ENCODE data around the gene C9orf85. TPM values are rescaled to one million over a fixed set of nuclear protein-coding genes. Genes with fewer than 3 reads are reported as not detected.
"Not testable (repeated sequence)": the region's sequence is repeated elsewhere in the genome, so short reads cannot be mapped to it uniquely, and the experiment has no call there.

Gene C9orf85
- polyA plus RNA-seq, 3 donors = 8.0 to 15.6 (median 8.9) TPM

GRCh38 chr9:71931166-71931565 lies 19.7 kb downstream of the C9orf85 start:
- WGBS, 3 donors = 45 to 94% (median 93%) methylated on average over 2 of the region's 2 CpGs
- no peak overlapping the region for H3K27ac ChIP-seq (ENCODE audit: low read depth, low read length)

DNA sequence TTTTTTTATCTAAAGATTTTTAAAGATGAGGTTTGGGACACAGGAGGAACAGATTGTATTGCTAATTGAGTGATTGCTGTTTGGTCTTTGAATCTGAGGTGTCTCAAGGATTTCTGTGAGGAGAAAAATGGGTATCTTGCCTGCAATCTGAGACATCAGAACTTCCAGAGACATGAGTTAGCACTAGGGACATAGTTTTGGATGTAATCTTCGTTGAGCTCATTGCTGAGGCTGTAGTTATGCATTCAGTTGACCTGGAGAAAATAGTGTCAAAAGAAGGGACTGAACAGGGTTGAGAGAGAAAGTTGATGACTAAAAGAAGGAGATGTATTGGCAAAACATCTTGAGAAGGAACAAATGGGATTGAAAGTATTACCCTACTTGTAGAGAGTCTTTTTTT lies 24.6 kb downstream of the C9orf85 start:
- 54 to 65% (median 61%) methylated on average over 1 of the region's 1 CpG for WGBS, 3 donors
- H3K27ac ChIP-seq (ENCODE audit: low read depth, low read length) = no peak overlapping the region

GRCh38 chr9:71937070-71937625 lies 25.7 kb downstream of the C9orf85 start:
- 60 to 88% (median 81%) methylated on average over 4 of the region's 4 CpGs for WGBS, 3 donors
- H3K27ac ChIP-seq (ENCODE audit: low read depth, low read length) = no peak overlapping the region

DNA sequence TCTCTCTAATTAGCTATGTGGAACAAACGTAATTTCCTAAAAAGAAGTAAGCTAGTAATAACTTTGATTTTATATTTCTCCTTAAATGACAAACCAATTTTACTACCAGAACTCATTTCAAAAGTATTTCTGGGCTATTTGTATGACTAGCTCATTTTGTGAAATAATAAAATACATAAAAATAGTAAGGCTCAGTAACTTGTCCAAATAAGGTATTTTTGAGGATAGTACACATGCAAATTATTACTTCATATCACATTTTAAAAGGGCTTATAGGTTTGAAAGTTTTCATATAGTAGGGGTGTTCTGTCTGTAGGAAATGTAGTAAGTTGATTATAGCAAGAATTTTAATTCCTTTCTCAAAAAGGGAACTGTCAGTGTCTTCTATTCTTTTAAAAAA lies 26.5 kb downstream of the C9orf85 start:
- WGBS, 3 donors = 76 to 88% (median 83%) methylated on average over 1 of the region's 1 CpG
- H3K27ac ChIP-seq (ENCODE audit: low read depth, low read length) = no peak overlapping the region

DNA sequence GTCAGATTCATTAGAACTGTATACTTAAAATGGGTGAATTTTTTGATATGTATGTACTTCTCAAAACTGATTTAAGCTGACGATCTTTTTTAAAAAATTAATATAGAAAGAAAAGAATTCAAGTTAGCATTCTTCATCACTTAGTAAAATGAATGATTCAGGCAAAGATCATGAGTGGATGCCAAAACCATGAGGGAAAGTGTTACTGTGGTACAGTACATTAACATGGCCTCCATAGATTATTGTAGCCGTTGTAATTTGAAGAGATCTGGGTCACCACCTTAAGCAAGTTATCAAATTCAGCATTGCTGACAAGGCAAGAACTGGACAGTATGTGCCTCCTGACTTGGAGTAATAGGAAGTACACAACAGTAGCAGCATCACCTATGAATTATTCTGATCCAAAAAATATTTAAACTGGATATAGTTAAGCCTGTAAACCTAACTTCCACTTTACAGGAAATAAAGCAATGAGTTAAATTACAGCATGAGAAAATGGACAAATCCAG lies 29.7 kb downstream of the C9orf85 start:
- WGBS, 3 donors = 91 to 94% (median 93%) methylated on average over 2 of the region's 2 CpGs
- H3K27ac ChIP-seq (ENCODE audit: low read depth, low read length) = no peak overlapping the region

- 85 to 94% (median 92%) methylated on average over 2 of the region's 2 CpGs for WGBS, 3 donors
- H3K27ac ChIP-seq (ENCODE audit: low read depth, low read length) = no peak overlapping the region
Observed at GRCh38 chr9:71941998-71942567, 30.6 kb downstream of the C9orf85 start.

- no peak overlapping the region for H3K27ac ChIP-seq (ENCODE audit: low read depth, low read length)
- WGBS, 3 donors = 37 to 44% (median 43%) methylated on average over 2 of the region's 2 CpGs
Observed at GRCh38 chr9:71944754-71945375, 33.4 kb downstream of the C9orf85 start.

DNA sequence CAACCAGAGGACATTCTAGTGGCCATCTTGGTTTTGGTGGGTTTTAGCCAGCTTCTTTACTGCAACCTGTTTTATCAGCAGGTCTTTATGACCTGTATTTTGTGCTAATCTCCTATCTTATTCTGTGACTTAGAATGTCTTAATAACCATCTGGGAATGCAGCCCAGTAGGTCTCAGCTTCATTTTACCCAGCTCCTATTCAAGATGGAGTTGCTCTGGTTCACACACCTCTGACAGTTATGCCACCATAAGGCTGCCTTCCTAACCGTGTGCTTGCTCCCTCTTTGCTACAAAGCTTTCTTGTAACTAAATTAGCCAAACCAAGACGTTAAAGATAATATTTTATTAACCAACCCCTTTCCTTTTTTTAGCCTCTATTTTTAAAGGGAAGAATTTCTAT lies 43.2 kb downstream of the C9orf85 start:
- H3K27ac ChIP-seq (ENCODE audit: low read depth, low read length) = not testable (repeated sequence)
- WGBS, 3 donors = 77 to 87% (median 87%) methylated on average over 2 of the region's 2 CpGs

DNA sequence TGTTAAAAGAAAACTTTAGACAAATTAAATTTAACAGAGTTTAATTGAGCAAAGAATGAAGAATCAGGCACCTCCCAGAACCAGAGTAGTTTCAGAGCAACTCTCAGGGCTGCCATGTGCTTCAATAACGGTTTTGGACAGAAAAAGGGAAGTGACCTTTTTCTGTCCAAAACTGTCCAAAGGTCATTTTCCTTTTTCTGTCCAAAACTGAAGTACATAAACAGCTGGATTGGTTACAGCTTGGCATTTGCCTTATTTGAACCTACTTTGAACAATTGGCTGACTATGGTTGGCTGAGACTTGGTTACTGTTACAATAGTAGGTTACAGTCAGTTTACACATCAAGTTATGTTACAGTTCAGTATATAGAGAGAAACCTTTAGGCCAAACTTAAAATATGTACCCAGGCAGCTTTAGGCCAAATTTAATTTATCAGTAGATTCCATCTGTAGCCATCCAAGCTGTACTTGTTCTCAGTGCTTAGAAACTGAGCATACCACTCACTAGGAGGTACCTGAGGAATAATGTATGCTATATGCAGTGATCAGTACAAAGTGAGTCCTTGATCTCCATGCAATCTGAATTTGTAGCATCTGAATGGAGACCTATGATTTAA lies 44.0 kb downstream of the C9orf85 start:
- 34 to 46% (median 44%) methylated on average over 1 of the region's 1 CpG for WGBS, 3 donors
- H3K27ac ChIP-seq (ENCODE audit: low read depth, low read length) = no peak overlapping the region

DNA sequence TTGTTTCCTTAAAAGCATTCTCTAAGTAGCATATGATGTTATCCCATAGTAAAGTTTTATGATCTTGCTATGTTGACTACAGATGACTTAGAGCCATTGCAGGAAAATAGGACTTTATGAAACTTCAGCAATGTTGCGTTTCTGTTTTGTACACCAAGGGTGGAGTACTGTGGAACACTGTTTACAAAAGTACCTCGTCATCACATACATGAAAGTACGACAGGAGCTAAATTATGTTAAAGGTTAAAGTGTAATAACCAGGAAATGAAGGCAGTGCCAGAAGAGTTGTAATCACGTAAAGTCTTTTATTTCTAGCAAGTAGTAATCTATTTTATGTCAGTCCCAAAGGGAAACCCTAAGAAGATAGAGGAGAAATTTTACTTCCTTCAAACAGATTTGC lies 50.9 kb downstream of the C9orf85 start:
- no peak overlapping the region for H3K27ac ChIP-seq (ENCODE audit: low read depth, low read length)
- WGBS, 3 donors = 68 to 71% (median 69%) methylated on average over 4 of the region's 4 CpGs

DNA sequence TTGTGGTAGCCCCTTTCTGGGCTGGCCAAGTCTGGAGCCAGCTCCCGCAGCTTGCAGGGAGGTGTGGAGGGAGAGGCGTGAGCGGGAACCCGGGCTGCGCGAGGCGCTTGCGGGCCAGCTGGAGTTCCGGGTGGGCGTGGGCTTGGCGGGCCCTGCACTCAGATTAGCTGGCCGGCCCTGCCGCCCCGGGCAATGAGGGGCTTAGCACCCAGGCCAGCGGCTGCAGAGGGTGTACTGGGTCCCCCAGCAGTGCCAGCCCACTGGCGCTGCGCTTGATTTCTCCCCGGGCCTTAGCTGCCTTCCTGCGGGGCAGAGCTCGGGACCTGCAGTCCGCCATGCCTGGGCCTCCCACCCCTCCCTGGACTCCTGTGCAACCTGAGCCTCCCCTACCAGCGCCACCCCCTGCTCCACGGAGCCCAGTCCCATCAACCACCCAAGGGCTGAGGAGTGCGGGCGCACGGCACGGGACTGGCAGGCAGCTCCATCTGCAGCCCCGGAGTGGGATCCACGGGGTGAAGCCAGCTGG lies 52.1 kb downstream of the C9orf85 start:
- WGBS, 3 donors = 89 to 95% (median 91%) methylated on average over 29 of the region's 29 CpGs
- H3K27ac ChIP-seq (ENCODE audit: low read depth, low read length) = not testable (repeated sequence)

GRCh38 chr9:71965403-71965802 lies 54.0 kb downstream of the C9orf85 start:
- WGBS, 3 donors = 100% methylated on average over 1 of the region's 1 CpG
- H3K27ac ChIP-seq (ENCODE audit: low read depth, low read length) = no peak overlapping the region

- WGBS, 3 donors = 80 to 88% (median 86%) methylated on average over 5 of the region's 5 CpGs
- H3K27ac ChIP-seq (ENCODE audit: low read depth, low read length) = no peak overlapping the region
Observed at GRCh38 chr9:71966601-71967000, 55.2 kb downstream of the C9orf85 start.

DNA sequence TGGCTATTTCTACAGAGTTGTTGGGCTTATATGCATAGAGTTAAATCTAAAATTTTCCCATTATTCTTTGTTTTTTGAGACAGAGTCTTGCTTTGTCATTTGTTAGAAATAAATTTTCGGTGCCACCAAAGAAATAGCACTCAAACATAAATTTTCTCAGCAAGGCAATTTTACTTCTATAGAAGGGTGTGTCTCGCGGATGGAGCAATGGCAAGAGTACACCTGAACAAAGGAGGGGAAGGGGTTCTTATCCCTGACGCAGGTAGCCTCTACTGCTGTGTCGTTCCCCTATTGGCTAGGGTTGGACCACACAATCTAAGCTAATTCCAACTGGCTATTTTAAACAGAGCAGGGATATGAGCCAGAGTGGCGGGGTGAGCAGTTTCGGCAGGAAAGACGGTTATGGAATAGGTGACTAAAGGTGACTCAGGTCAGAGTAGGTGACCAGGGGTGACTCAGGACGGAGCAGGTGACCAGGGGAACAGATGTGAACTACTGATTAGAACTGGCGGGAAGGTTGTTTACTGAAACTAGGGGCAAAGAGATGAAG lies 57.2 kb downstream of the C9orf85 start:
- WGBS, 3 donors = 85 to 88% (median 88%) methylated on average over 10 of the region's 10 CpGs
- no peak overlapping the region for H3K27ac ChIP-seq (ENCODE audit: low read depth, low read length)

DNA sequence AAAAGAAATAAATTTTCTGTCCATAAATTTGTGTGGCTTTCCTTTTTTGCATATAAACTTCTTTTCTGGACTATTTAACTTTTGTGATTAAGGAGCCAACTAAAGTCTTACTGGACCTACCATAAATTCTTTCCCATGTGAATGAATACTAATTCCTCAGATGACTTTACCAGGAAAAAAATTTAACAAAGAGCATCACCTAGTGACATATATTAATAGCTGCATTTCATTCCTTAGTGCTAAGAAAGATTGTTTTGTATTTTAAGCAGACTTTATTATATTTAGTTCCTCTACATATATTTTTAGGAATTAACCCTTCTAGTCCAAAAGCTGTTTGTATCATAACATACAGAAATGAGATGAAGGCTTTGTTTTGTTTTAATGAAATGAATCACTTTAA lies 64.4 kb downstream of the C9orf85 start:
- no peak overlapping the region for H3K27ac ChIP-seq (ENCODE audit: low read depth, low read length)

GRCh38 chr9:71977003-71977402 lies 65.6 kb downstream of the C9orf85 start:
- no peak overlapping the region for H3K27ac ChIP-seq (ENCODE audit: low read depth, low read length)
- WGBS, 3 donors = 73 to 78% (median 75%) methylated on average over 3 of the region's 3 CpGs

- no peak overlapping the region for H3K27ac ChIP-seq (ENCODE audit: low read depth, low read length)
- 37 to 59% (median 39%) methylated on average over 5 of the region's 5 CpGs for WGBS, 3 donors
Observed at GRCh38 chr9:71980266-71981190, 69.1 kb downstream of the C9orf85 start.

DNA sequence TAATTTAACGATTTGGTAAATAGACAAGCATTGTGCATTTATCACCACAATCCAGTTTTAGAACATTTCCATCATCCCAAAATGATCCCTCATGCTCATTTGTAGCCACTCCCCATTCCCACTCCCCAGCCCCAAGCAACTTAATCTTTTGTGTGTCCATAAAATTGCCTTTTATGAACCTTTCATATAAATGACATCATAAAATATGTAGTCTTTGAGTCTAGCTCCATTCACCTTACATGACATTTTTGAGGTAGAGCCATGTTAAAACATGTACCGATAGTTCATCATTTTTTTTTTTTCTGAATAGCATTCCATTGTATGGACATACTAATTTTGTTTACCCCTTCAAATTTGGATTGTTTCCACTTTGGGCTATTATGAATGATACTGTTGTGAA lies 70.5 kb downstream of the C9orf85 start:
- H3K27ac ChIP-seq (ENCODE audit: low read depth, low read length) = no peak overlapping the region
- WGBS, 3 donors = 72 to 96% (median 96%) methylated on average over 2 of the region's 2 CpGs
